Measurements from ENCODE around the gene OR5K1. TPM values are rescaled to one million over a fixed set of nuclear protein-coding genes. Genes with fewer than 3 reads are reported as not detected.

OR5K1 gene
- not detected in 5 replicates for total RNA-seq (2022; extraction: Qiagen RNA extraction)

DNA sequence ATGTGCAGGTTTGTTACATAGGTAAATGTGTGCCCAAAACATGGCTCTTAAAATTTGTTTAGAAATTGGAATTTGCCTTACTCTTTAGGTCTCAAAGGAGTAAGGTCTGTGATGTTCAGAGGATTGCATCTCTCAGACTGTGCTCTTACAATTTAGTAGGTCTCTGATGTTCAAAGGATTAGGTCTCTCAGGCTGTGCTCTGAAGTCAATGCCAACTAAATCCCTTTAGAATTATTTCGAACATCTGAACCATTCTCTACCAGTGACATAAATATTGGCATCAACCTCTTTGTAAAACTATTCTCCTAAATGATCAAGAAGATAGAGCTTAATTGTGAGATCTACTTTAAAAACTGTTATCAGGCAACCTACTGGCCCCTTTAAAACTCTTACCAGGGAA, at the start of gene OR5K1:
Gene OR5K1 (plus strand): TSS at position 301 of the 400 bp plus-strand sequence. CDS start 6,376 bp downstream, outside the sequence.

DNA sequence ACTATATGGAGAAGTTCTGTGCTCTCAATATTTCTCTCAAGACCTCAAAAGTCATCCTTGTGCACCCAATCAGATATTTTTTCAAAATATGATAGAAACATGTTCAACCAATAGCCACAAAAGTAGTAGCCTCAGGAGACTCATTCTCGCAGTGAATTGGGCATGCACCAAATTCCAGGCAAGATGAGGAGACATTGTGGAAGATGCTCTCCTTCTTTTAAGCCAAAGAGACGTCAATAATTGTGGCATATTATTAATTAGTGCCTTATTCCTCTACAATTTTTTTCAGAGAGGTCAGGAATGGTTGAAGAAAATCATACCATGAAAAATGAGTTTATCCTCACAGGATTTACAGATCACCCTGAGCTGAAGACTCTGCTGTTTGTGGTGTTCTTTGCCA, 34.4 kb downstream of the OR5K1 start, which contains the start of gene OR5K2:
Gene OR5K2 (plus strand): TSS at position 301 of the 400 bp plus-strand sequence. CDS start 0 bp downstream, at position 301.

Other genes with a start within 250 kb of the OR5K1 start
- gene OR5H6, start 199.0 kb upstream of the OR5K1 start, total RNA-seq (2022; extraction: Qiagen RNA extraction), result not detected in 5 replicates
- not detected in 5 replicates for gene OR5H2, start 180.7 kb upstream of the OR5K1 start, total RNA-seq (2022; extraction: Qiagen RNA extraction)
- gene OR5K4, start 109.3 kb upstream of the OR5K1 start, total RNA-seq (2022; extraction: Qiagen RNA extraction), result not detected in 5 replicates
- not detected in 5 replicates for gene OR5K3, start 72.5 kb upstream of the OR5K1 start, total RNA-seq (2022; extraction: Qiagen RNA extraction)
- gene OR5K2, start 34.5 kb downstream of the OR5K1 start, total RNA-seq (2022; extraction: Qiagen RNA extraction), result not detected in 5 replicates
- 43.3 to 61.2 TPM (median 59.3 TPM) in 5 replicates for gene CLDND1, start 59.7 kb downstream of the OR5K1 start, total RNA-seq (2022; extraction: Qiagen RNA extraction)
- not detected in 5 replicates for gene GPR15, start 68.8 kb downstream of the OR5K1 start, total RNA-seq (2022; extraction: Qiagen RNA extraction)
- 18.5 to 23.6 TPM (median 21.5 TPM) in 5 replicates for gene CPOX, start 130.4 kb downstream of the OR5K1 start, total RNA-seq (2022; extraction: Qiagen RNA extraction)

All from A549 treated with Hydrocortisone at 1 μM for 4 hours (cell line).